ENCODE results near the gene NAA25.

DNA sequence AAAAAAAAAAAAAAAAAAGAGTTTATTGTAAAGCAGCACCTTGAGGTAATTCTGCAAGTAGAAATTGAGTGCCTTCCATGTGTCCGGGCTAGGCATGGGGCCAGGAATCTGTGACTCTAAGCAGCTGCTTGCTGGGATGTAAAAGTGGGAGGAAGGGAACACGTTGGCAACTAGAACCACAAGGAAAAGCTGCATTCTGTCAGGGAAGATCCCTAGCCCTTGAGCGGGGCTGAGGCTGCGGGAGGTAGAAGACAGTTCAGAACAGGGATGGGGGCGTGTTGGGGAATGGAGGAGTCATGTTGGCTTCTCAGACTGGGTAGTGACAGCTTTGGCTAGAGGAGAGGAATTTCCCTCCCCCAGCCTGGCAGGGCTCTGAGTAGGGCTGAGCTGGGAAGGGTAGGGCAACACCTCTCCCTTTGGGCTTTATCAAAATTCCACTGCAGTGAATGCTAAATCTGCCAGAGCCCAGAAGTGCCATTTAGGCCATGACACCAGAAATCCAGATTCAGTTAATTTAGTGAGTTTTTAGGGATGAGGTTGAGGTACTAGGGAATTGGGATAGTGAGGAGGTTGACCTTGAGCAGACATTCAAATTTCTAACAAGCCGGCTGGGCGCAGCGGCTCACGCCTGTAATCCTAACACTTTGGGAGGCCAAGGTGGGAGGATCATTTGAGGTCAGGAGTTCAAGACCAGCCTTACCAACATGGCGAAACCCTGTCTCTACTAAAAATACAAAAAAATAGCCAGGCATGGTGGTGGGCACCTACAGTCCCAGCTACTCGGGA, 13.4 kb upstream of the NAA25 start:
- TF ChIP-seq POLR2AphosphoS5 (IDR thresholded peaks at IDR 0.05): no peak
- TF ChIP-seq, protein P1, sequence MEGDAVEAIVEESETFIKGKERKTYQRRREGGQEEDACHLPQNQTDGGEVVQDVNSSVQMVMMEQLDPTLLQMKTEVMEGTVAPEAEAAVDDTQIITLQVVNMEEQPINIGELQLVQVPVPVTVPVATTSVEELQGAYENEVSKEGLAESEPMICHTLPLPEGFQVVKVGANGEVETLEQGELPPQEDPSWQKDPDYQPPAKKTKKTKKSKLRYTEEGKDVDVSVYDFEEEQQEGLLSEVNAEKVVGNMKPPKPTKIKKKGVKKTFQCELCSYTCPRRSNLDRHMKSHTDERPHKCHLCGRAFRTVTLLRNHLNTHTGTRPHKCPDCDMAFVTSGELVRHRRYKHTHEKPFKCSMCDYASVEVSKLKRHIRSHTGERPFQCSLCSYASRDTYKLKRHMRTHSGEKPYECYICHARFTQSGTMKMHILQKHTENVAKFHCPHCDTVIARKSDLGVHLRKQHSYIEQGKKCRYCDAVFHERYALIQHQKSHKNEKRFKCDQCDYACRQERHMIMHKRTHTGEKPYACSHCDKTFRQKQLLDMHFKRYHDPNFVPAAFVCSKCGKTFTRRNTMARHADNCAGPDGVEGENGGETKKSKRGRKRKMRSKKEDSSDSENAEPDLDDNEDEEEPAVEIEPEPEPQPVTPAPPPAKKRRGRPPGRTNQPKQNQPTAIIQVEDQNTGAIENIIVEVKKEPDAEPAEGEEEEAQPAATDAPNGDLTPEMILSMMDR (IDR thresholded peaks at IDR 0.05; ENCODE audit: poor library complexity, severe bottlenecking): no peak
- TF ChIP-seq EZH2 (IDR thresholded peaks at IDR 0.05; ENCODE audit: borderline replicate concordance, insufficient read depth, low read length, poor library complexity, severe bottlenecking): no peak
- no peak for TF ChIP-seq TAF1 (IDR thresholded peaks at IDR 0.05; ENCODE audit: low read depth)
- TF ChIP-seq RAD21 (conservative IDR thresholded peaks at IDR 0.05): no peak
- TF ChIP-seq EP300 (conservative IDR thresholded peaks at IDR 0.05; ENCODE audit: poor library complexity, severe bottlenecking): no peak
- TF ChIP-seq, protein P2, sequence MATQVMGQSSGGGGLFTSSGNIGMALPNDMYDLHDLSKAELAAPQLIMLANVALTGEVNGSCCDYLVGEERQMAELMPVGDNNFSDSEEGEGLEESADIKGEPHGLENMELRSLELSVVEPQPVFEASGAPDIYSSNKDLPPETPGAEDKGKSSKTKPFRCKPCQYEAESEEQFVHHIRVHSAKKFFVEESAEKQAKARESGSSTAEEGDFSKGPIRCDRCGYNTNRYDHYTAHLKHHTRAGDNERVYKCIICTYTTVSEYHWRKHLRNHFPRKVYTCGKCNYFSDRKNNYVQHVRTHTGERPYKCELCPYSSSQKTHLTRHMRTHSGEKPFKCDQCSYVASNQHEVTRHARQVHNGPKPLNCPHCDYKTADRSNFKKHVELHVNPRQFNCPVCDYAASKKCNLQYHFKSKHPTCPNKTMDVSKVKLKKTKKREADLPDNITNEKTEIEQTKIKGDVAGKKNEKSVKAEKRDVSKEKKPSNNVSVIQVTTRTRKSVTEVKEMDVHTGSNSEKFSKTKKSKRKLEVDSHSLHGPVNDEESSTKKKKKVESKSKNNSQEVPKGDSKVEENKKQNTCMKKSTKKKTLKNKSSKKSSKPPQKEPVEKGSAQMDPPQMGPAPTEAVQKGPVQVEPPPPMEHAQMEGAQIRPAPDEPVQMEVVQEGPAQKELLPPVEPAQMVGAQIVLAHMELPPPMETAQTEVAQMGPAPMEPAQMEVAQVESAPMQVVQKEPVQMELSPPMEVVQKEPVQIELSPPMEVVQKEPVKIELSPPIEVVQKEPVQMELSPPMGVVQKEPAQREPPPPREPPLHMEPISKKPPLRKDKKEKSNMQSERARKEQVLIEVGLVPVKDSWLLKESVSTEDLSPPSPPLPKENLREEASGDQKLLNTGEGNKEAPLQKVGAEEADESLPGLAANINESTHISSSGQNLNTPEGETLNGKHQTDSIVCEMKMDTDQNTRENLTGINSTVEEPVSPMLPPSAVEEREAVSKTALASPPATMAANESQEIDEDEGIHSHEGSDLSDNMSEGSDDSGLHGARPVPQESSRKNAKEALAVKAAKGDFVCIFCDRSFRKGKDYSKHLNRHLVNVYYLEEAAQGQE (IDR thresholded peaks at IDR 0.05; ENCODE audit: borderline replicate concordance): no peak
- no peak for TF ChIP-seq SMC3 (conservative IDR thresholded peaks at IDR 0.05; ENCODE audit: poor library complexity)
